HG03469 (cell line): ENCODE data around the gene OTULINL.

Experiments
- ATAC-seq: cut with Tn5 transposase; IDR thresholded peaks from one replicate; pipeline ENCODE4 v1.9.1; 2021; ENCODE audit warnings: mild to moderate bottlenecking, moderate library complexity, moderate number of reproducible peaks; ENCODE audit not compliant: unreplicated experiment

OTULINL gene

DNA sequence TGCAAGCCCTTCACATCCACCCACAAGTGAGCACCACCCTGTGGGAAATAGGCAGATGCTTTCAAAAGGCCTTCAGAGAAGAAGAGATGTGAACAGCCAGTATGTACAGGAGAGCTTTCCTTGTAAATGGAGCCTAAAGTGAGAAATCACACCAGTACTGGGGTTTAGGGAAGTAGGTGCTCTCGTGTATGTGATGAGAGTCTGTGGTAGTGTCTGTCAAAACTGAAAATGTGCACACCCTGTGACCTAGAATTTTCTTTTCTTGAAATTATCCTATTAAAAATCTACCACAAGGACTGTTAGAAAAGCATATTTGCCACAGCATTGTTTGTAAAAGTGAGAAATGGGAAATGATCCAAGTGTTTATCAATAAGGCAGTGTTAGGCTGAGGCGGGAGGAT is 16.6 kb downstream of the OTULINL start:
- ATAC-seq, result no peak

DNA sequence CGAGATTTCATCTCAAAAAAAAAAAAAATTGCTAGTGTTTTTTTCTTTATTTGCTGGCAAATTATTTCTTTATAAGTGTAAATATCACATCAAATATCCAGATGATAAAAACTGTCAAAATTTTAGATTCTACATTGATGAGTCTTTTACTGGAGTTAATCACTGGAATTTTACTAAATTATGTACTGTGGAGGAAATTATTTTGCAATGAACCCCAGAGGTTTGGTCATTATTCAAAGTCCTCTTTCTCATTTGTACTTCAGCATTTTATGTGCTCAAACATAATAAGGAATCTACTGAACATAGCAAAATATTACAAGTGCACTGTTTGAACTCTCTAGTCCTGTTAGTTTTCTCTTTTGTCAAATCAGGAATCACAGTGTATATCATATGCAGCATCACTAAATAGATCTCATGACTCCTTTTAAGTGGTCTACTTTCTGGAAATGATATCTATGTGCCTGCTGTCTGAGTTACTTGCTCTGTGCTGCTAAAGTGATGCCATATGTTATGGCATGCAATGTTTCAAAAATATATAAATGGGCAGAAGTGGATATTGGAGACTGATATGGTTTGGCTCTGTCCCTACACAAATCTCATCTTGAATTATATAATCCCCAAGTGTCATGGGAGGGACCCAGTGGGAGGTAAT is 18.0 kb downstream of the OTULINL start:
- no peak for ATAC-seq

DNA sequence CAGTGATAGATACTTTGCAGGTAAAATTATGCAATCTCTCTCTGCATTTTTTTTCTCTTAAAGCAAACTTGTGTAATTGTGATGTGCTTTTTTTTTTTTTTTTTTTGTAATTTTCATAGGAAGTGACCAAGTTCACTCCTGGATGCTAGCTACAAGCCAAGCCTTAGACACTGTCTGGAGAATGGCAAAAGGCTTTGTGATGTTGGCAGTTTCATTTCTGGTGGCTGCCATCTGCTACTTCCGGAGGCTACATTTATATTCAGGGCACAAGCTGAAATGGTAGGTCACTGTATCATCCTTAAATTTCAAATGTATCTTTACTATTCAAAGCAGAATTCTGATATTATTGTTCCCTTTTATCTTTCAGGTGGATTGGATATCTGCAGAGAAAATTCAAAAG is 19.3 kb downstream of the OTULINL start:
- no peak for ATAC-seq

DNA sequence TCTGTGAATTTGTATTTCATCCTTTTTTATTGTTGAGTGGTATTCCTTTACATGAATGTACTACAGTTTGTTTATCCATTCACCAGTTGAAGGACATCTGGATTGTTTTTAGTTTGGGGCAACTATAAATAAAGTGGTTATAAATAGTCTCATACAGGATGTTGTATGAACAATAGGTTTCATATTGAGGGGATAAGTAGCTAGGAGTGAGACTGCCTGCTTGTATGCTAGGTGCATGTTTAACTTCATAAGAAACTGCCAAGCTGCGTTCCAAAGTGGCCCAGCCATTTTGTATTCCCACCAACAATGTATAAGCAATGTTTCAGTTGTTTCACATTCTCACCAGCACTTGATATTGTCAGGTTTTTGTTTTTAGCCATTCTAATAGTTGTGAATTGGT is 21.5 kb downstream of the OTULINL start:
- ATAC-seq, result no peak

DNA sequence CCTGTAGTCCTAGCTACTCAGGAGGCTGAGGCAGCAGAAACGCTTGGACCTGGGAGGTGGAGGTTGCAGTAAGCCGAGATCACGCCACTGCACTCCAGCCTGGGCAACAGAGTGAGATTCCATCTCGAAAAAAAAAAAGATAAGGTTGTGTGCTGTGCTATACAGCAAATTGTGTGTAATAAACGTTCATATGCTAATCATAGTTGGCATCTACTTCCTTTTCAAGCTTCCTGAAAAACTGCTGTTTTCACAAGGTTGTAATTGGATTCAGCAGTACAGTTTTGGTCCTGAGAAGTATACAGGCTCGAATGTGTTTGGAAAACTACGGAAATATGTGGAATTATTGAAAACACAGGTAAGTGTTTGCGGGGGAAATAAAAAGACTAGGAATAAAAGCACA is 25.5 kb downstream of the OTULINL start:
- ATAC-seq, result no peak

DNA sequence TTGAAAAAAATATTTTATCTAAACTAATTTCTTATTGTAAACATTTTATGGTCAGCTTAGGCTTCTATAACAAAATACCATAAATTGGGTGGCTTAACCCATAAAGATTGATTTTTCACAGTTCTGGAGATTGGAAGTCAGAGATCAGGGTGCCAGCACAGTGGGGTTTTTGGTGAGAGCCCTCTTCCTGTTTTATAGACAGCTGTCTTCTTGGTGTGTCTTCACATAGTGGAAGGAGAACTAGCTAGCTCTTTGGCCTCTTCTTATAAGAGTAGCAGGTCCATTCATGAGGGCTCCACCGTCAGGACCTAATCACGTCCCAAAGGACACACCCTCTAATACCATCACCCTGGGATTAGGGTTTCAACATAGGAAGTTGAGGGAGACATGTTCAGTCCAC is 26.6 kb downstream of the OTULINL start:
- ATAC-seq, result no peak

DNA sequence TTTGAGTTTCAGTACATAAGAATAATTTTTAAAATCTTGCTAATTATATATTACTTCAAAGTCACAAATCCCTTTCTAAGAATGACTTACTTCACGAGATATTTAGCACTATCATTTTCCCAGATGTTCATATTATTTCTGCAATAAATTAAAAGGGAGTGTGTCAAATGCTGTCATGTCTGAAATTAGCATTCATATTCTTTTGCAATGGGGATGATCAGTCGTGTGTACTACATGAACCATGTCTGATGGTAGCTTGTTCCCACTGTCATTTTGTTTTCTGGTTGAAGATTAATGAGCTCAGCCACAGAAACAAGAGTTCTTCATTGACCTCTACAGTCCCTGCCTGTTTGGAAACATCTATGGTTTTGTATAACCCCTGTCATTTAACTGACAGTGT is 30.1 kb downstream of the OTULINL start:
- ATAC-seq, result no peak

DNA sequence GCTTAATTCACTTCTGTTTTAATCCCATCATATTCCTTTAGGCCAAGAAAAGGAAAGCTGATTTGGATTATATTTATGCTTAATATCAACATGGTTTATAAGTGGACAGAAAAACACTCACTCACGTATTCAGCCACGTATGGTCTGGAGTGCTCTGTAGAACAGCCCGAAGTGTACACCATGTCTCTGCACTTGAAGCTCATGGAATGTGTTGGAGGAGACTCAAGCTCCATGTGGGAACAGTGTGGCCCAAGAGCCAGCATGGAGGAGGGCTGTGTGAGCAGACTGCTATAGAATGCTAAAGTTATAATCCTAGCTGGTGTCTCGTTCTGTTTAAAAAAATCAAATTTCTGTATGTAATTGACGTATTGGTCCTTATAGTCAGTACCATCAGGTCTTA is 32.9 kb downstream of the OTULINL start:
- ATAC-seq, result no peak

DNA sequence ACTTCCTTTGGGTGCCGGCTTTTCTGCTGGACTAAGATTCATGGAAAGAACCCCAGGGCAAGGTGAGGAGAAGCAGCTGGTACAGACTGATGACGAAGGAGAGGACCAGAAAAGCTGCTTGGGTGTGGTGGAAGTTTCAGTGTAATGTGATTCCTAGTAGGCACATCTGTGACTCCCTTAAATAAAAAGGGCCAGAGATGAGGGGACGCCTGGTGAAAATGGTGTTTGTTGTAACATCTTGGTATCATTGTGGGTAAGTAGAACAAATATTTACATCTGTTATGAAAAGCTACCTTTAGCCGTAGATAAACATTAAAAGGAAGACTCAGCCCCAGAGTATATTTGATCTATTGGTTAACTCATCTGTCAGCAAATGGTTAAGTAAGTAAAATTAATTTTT is 33.8 kb downstream of the OTULINL start:
- no peak for ATAC-seq

DNA sequence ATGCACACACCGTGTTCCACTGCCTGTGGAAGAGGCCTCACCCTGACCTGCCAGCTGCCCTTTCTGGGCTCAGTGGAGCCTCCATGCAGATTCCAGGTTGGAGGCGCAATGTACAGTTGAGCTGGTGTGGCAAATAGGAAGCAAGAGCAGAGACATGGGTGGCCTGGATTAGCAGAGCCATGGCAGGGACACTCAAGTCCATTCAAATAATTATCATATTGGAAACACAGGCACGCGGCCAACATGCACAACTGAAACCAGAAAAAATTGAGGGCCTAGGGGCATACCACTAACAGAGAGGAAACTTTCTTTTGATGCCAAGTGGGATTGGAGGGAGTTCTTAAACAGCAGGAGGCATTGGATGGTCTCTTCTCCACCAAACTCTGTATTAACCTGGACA is 35.8 kb downstream of the OTULINL start:
- ATAC-seq, result no peak

DNA sequence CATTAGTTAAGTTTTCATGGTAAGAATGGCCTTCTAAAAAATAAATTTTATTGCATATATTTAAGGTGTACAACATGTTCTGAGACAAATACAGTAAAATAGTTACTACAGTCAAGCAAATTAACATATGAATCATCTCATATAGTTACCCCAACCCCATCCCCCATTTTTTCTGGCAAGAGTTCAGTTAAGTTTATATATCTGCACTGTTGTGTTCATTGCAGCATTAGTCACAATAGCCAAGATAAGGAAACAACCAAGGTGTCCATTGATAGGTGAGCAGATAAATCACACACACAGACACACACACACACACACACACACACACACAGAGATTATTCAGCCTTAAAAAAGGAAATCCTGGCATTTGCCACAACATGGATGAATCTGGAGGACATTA is 45.7 kb downstream of the OTULINL start:
- no peak for ATAC-seq

DNA sequence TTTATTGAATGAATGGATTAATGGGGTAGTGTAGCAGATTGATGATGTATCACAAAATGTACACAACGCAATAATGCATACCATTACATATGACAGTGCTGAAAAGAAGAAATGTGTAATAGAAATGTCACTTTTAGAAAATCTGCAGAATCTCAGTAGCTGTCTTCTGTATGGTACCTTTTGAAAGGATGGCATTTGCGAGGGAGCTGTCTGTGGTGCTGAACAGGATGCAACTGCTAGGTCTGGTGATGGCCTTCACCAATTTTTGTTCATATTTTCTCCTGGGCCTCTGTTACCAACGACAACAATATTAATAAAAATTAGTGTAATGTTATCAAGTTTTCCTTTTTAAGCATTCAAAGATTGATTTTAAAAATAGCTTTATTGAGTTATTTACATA is 46.8 kb downstream of the OTULINL start:
- ATAC-seq, result no peak

DNA sequence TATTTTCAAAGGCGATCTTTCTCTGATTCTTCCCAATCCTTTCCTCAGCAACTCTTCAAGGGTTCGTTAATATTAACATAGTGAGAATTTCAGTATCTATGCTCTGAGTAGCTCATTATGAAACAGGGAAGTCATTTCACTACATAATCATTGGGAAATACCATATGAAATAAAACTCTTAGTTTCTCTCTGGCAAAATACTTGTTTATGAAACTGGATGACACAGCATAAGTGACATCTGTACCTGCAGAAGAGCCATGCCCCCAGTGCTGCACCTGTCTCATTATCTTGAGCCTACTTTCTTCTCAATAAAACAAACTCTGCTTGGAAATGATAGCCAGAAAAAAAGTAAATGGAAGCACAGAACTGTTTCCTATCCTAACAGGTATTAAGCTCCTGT is 49.1 kb downstream of the OTULINL start:
- no peak for ATAC-seq

DNA sequence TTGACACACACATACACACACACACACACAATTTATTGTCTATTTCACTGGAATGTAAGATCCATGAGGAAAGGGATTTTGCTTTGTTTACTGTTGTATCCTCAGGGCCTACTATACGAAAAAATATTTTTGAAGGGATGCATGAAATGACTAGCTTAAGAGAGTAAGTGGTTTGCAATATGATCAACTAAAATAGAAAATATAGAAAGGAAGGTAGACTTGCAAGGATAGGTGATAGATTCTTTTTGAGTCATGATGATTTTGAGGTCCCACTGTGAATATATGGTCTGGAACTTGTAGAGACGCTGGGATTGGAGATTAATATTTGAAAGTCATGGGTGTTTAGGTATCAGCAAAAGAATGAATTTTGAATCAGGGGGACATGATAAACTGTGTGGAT is 54.1 kb downstream of the OTULINL start:
- ATAC-seq, result no peak

DNA sequence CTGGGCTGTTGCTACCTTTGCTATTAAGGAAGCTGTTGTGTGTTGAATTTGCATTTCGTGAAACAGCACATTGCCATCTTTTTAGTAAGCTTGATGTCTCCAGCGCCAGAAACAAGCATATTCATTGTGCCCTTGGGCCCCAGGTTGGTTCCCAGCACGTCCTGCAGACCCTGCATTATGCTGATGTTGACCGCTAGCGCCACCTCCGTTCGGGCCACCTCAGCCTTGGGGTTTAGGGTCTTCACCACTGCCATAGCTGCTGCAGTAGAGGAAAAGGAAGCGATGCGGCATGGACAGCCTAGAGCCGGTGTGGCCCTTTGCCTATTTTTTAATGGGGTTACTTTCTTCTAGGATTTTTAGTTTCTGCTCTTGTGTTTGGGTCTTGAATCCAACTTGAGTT is 59.2 kb downstream of the OTULINL start:
- no peak for ATAC-seq

DNA sequence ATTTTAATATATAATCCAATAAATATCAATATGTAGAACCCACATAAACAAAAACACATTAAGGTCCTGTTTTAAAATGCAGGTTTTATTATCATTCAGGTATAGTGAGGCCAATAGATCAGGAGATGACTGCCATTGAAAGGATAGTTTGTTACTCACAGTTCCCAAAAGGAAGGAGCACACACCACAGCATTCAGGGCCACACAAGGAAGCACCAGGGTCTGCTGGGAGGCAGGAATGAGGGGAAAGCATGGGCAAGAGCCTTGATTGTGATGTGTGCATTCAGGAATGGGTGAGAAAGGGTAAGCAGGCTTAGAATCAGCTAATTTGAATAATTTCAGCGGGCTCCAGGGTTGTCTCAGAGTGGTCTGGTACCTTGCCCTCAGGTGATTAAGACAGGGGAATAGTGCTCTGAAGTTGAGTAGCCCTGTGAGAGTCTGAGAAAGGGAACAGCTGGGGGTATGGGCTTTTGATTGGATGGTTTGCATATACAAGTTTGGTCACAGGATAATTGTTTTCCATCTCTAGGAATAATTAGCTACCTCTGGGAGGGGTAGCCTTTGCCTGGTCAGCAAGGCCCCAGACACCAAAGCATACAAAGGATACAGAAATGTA is 63.1 kb downstream of the OTULINL start:
- no peak for ATAC-seq

DNA sequence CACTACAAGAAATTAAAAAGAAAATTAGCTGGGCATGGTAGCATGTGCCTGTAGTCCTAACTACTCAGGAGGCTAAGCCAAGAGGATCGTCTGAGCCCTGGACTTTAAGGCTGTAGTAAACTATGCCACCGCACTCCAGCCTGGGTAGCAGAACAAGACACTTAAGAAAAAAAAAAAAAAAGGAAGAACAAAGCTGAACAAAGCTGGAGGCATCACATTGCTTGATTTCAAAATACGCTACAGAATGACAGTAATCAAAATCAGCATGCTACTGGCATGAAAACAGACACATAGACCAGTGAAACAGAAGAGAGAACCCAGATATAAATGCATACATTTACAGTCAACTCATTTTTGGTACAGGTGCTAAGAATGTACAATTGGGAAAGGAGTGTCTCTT is 68.5 kb downstream of the OTULINL start:
- no peak for ATAC-seq

DNA sequence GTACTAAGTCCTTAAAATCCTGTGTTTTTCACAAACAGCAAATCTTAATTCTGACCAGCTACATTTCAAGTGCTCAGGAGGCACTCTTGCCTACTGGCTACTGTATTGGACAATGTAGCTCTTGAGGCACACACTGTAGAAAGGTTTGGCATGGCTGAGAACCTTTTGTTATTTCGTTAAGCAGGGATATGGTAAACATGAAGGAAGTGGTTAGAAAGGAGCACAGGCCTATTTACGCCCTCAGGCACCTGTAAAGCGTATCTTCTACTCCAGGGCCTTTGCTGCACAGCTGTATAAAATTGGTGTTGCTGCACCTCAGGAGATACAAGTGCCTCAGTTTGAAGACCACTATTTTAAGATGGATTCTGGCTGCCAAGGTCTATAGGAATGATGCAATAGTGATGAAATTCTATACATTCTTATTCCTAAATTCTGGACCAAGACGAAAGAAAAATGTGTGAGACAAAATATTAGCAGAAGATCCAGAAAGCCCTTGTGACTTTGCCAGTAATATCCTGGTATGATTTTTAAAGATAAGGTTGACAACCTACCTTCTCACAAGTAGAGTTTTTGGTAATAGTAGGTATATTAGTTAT is 73.7 kb downstream of the OTULINL start:
- no peak for ATAC-seq

DNA sequence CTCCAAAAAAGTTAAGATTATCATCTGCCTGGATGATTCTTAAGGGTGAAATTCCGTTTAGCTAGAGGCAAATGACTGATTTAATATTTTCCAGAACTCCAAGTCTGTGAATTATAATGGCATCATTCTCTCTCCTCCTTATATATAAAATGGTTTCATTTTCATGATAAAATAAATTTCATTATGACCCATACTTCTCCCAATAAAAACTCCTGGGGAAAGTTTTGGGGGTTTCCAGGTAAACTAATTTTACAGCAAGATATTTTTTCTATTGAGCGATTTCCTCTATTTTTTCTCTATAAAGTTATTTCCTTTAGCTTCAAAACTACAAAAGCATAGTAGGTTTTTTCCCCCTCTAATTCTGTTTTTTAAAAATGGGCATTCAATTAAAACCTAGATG is 75.3 kb downstream of the OTULINL start:
- ATAC-seq, result no peak

DNA sequence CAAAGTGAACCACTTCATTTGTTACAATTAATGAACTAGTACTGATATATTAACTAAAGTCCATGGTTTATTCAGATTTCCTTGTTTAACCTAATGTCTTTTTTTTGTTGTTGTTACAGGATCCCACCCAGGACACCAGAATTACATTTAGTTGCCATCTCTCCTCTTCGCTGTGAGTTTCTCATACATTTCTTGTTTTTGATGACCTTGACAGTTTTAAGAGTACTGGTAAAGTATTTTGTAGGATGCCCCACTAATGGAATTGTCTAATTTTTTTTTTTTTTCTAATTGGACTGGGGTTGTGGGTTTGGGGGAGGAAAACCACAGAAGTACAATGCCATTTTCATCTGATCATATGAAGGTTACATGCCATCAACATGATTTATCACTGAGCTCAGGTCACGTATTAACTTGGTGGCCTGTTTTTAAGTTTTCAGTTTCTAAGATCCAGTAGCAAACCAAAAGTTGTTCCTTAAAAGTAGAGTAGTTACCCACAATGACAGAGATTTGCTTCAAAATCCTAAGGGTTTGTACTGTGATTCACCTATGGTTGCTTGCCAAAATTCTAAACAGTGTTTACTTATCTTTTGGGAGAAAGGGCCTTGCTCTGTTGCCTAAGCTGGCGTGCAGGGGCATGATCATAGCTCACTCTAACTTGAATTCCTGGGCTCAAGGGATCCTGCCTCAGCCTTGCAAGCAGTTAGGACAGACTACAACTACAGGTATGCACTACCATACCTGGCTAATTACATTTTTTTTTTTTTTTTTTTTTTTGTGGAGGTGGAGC is 78.4 kb downstream of the OTULINL start:
- ATAC-seq, result no peak

DNA sequence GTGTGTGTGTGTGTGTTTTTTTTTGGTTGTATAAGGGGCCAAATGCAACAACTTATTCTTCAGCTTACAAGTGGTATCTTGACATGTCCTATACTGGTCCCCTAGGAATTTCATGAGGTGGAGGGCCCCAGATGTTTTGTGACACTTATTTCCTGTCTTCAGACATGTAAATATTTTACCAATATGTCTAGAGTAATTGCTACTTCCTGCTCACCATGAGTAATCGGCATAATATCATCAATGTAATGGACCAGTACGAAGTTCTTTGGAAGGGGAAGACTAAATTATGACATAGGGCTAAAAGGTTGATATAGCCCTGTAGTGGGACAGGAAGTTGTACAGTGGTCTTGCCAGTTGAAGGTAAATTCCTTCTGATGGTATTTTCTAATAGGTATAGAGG is 79.2 kb downstream of the OTULINL start:
- ATAC-seq, result no peak
